Activated CD4-positive, alpha-beta memory T cell treated with anti-CD3 and anti-CD28 coated beads for 36 hours (primary cell): ENCODE results near the gene ZSWIM5. TPM values are rescaled to one million over a fixed set of nuclear protein-coding genes. Genes with fewer than 3 reads are reported as not detected.

Experiments used
- CTCF ChIA-PET: fragments of 350-600 bp; sonication (Branson Sonifier 250); formaldehyde crosslinking; loops from one replicate; lab custom pipeline; 2021; ENCODE audit warnings: antibody characterized with exemption, inconsistent platforms; lab: Charles Lee
- POLR2A ChIA-PET: fragments of 350-600 bp; sonication (Branson Sonifier 250); formaldehyde crosslinking; loops from one replicate; lab custom pipeline; 2021; ENCODE audit warnings: antibody characterized with exemption; lab: Charles Lee
- DNase-seq: peaks from one replicate; pipeline ENCODE4 v3.0.0-alpha.2; 2020
- H3K27ac Mint-ChIP-seq: one replicate; pipeline ENCODE4 v1.8.0; 2021; ENCODE audit warnings: mixed read lengths
- H3K27me3 Mint-ChIP-seq: one replicate; pipeline ENCODE4 v1.8.0; 2021; ENCODE audit warnings: mixed read lengths
- H3K36me3 Mint-ChIP-seq: one replicate; pipeline ENCODE4 v1.8.0; 2021; ENCODE audit warnings: mixed read lengths
- H3K4me1 Mint-ChIP-seq: one replicate; pipeline ENCODE4 v1.8.0; 2021; ENCODE audit warnings: low read depth, mixed read lengths
- H3K4me3 Mint-ChIP-seq: one replicate; pipeline ENCODE4 v1.8.0; 2021; ENCODE audit warnings: mild to moderate bottlenecking, mixed read lengths
- H3K9me3 Mint-ChIP-seq: one replicate; pipeline ENCODE4 v1.8.0; 2021; ENCODE audit warnings: mixed read lengths
- intact Hi-C: fragments of 100-400 bp; cut with micrococcal nuclease; formaldehyde crosslinking; loops from one replicate; pipeline ENCODE4 v1.15.1; 2023
- total RNA-seq, 2 experiments: library from RNA; stranded (reverse); gene quantifications; one replicate each; pipeline ENCODE4 v1.2.3, GENCODE V29; 2021

Gene ZSWIM5
- total RNA-seq, 2 experiments from 2014 or later, result 0.51 to 0.59 TPM

DNA sequence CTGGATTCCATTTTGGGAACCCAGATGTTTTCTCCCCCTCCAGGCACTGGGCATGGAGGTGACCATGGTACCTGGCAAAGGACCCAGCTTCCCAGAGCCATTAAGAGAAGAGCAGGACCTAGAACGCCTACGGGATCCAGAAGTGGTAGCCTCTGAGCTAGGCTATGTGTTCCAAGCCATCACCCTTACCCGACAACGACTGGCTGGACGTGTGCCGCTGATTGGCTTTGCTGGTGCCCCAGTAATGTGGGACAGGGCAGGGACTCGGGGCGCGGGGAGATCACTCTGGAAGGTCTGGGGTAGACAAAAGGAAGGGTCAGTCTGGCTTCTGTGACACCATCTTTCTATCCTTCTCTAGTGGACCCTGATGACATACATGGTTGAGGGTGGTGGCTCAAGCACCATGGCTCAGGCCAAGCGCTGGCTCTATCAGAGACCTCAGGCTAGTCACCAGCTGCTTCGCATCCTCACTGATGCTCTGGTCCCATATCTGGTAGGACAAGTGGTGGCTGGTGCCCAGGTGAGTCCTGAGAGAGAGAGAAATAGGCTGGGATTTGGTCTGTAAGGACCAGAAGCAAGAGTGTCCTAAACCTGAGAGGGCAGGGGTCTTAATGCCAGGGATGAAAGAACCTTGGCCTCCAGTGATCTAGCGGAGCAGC lies 192.7 kb downstream of the ZSWIM5 start:
- CTCF ChIA-PET, result interaction anchor here (0.6 to 5.7 kb wide), 24 partner anchors 14 to 506 kb away, joined by 3 to 259 read pairs (median 5); partner anchors contain the start of genes EIF2B3, MUTYH, TESK2 and TOE1
- Mint-ChIP-seq H3K4me3 (peak overlapping the region; percentile 25), H3K27ac (no peak overlapping the region), H3K36me3 (peaks cover 11% of the 10 kb centered on the region), H3K27me3 (no peaks in the 10 kb centered on the region), H3K9me3 (no peaks in the 10 kb centered on the region), H3K4me1 (peaks cover 44% of the 10 kb centered on the region)
- intact Hi-C loops, result loop anchor here (1.0 to 10.0 kb wide), 8 partner anchors 177 to 739 kb away; partner anchors contain the start of genes ARMH1, BTBD19, DYNLT4 and IPP
- DNase-seq, result no peak
- POLR2A ChIA-PET, result interaction anchor here (1.0 to 1.7 kb wide), 4 partner anchors 17 to 292 kb away, joined by 3 to 8 read pairs (median 4); no protein-coding TSS in a partner anchor

DNA sequence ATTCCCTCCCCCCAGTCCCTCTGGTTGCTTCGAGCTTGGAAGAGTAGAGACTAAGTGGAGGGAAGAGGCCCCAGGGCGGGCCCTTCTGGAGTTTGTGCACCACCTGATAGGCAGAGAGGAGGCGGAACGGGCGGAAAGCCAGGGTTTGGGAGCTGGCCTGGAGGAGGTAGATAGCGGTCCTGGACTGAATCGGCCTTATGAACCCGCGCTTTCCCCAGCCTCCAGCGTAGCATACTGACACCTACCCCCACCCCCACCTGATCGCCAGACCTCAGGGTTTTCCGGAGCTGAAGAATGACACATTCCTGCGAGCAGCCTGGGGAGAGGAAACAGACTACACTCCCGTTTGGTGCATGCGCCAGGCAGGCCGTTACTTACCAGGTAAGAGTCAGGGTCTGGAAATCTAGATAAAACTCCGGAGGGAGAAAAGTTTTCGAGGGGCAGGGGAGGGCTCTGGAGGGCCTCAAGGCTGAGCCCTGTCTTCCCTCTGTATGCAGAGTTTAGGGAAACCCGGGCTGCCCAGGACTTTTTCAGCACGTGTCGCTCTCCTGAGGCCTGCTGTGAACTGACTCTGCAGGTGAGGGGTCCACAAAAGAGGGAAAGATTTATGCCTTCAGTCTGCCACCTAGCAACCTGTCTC lies 193.6 kb downstream of the ZSWIM5 start:
- peak overlapping the region; percentile 92 for H3K27ac Mint-ChIP-seq
- ChIA-PET CTCF (interaction anchor here (0.6 to 5.7 kb wide), 12 partner anchors 88 to 480 kb away, joined by 3 to 259 read pairs (median 6); partner anchors contain the start of genes HPDL, MUTYH, PLK3 and TESK2), POLR2A (interaction anchor here (0.8 to 4.5 kb wide), 12 partner anchors 16 to 509 kb away, joined by 3 to 41 read pairs (median 14); partner anchors contain the start of genes CCDC163, EIF2B3, MMACHC and MUTYH)
- peaks cover 41% of the 10 kb centered on the region for H3K4me1 Mint-ChIP-seq
- no peaks in the 10 kb centered on the region for H3K27me3 Mint-ChIP-seq
- H3K36me3 Mint-ChIP-seq, result peaks cover 13% of the 10 kb centered on the region
- no peaks in the 10 kb centered on the region for H3K9me3 Mint-ChIP-seq
- H3K4me3 Mint-ChIP-seq, result peak overlapping the region; percentile 82
- DNase-seq, result peak; percentile 63
- intact Hi-C loops, result loop anchor here (1.0 to 10.0 kb wide), 9 partner anchors 26 to 740 kb away; partner anchors contain the start of genes ARMH1, BTBD19, DYNLT4 and EIF2B3

DNA sequence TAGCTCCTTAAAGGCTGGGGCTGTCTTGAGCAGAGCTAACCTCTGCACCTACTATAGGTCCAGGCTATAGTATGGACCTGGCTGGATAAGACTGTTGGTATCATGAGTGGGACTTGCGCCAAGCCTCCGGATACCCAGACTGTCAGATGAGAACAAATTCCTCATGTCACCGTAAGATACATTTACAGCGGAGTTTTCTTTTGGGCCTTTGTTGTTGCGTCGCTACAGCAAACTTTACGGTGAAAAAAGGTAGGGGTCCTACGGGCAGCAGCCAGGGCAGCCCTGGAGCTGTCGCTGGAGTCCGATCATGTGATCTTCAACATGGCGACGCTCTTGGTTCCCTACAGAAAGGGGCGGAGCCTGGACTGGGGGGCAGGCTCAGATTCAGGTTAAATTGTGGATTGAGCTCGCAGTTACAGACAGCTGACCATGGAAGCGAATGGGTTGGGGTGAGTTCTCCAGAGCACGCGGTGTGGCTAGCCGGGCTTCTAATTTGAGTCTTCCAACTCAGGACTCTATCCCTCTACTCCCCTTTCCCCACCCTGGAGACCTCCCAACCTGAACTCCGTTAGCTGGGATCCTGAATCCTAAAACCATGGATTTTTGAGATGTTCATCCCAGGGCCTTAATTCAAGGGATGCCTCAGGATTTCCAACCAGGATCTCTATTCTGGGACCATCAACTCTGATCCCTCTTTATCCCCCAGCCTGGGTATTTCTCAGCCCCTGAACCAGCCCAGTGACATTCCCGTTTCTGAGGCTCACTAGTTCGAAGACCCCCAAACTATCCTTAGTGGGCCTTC lies 194.4 kb downstream of the ZSWIM5 start, which contains the start of gene UROD:
UROD (plus strand) TSS at position 418 of the 802 bp plus-strand sequence; CDS start at position 430, 12 bp downstream.
- H3K9me3 Mint-ChIP-seq, result no peaks in the 10 kb centered on the region
- peak within 1 kb of the TSS; percentile 92 for H3K27ac Mint-ChIP-seq
- CTCF ChIA-PET, result interaction anchor here (0.5 to 5.7 kb wide), 16 partner anchors 25 to 573 kb away, joined by 3 to 259 read pairs (median 6); partner anchors contain the start of genes EIF2B3, HPDL, MUTYH and PLK3
- H3K36me3 Mint-ChIP-seq, result peaks cover 14% of the 10 kb centered on the region
- peaks cover 41% of the 10 kb centered on the region for H3K4me1 Mint-ChIP-seq
- POLR2A ChIA-PET, result interaction anchor here (0.5 to 4.5 kb wide), 23 partner anchors 15 to 510 kb away, joined by 3 to 41 read pairs (median 7); partner anchors contain the start of genes BTBD19, CCDC163, EIF2B3 and HPDL
- no peaks in the 10 kb centered on the region for H3K27me3 Mint-ChIP-seq
- intact Hi-C loops, result loop anchor here (1.0 to 10.0 kb wide), 9 partner anchors 26 to 740 kb away; partner anchors contain the start of genes ARMH1, BTBD19, DYNLT4 and EIF2B3
- H3K4me3 Mint-ChIP-seq, result peak within 1 kb of the TSS; percentile 82
- peak; percentile 96 for DNase-seq

DNA sequence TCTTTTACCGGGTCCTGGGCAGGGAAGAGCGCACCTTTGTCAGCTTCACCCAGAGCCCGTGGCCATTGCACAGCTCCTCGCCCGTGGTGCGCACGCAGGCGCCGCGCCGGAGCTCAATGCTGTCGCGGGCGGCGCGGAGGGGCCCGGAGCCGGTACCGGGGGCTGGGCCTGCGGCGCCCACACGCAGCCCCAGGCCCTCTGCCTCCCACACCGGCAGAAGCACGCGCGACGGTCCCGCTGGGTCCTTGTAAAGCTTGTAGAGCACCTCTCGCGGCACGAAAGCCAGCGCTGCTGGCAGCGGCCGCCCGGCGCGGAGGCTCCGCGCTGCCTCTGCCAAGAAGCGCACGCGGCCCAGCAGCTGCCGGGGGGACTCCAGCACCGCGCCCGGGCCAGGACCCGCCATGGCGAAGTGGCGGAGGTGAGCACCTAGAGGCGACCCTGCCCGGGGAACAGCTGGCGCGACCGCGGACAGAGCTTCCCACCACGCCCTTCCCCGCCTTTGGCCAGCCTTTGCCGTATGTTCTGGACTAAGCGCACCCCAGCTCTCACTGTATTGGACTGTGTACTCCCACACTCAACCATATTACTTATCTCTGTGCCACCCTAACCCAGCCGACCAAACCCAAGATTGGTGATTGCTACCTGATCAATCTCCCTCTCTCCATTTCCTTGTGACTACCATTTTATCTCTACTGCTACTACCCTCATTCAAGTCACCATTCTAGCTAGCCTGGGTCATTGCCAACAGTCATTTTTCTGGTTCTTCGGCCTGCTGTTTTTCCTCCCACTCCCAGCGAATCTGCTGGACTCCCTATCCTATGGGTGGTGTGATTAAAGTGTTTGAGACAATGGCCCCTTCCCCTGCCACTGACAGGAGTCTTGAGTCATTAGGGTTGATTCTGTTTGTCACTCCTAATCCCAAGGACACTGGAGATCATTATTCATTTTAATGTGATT lies 195.3 kb downstream of the ZSWIM5 start, which contains the start of gene HECTD3:
HECTD3 (minus strand) TSS at position 470 of the 957 bp plus-strand sequence; CDS start at position 403, 67 bp downstream.
- H3K4me1 Mint-ChIP-seq, result peaks cover 41% of the 10 kb centered on the region
- H3K27me3 Mint-ChIP-seq, result no peaks in the 10 kb centered on the region
- ChIA-PET POLR2A (interaction anchor here (0.5 to 4.5 kb wide), 23 partner anchors 9 to 511 kb away, joined by 3 to 41 read pairs (median 7); partner anchors contain the start of genes BTBD19, CCDC163, EIF2B3 and HPDL), CTCF (interaction anchor here (0.5 to 5.7 kb wide), 19 partner anchors 8 to 574 kb away, joined by 3 to 259 read pairs (median 6); partner anchors contain the start of genes EIF2B3, MUTYH, PLK3 and RNU5D-1)
- H3K36me3 Mint-ChIP-seq, result peaks cover 20% of the 10 kb centered on the region
- H3K9me3 Mint-ChIP-seq, result no peaks in the 10 kb centered on the region
- peak within 1 kb of the TSS; percentile 92 for H3K27ac Mint-ChIP-seq
- peak; percentile 80 for DNase-seq
- intact Hi-C loops, result loop anchor here (5.0 to 10.0 kb wide), 3 partner anchors 206 to 741 kb away; partner anchors contain the start of genes ARMH1, BTBD19, DYNLT4 and IPP
- H3K4me3 Mint-ChIP-seq, result peak within 1 kb of the TSS; percentile 82

DNA sequence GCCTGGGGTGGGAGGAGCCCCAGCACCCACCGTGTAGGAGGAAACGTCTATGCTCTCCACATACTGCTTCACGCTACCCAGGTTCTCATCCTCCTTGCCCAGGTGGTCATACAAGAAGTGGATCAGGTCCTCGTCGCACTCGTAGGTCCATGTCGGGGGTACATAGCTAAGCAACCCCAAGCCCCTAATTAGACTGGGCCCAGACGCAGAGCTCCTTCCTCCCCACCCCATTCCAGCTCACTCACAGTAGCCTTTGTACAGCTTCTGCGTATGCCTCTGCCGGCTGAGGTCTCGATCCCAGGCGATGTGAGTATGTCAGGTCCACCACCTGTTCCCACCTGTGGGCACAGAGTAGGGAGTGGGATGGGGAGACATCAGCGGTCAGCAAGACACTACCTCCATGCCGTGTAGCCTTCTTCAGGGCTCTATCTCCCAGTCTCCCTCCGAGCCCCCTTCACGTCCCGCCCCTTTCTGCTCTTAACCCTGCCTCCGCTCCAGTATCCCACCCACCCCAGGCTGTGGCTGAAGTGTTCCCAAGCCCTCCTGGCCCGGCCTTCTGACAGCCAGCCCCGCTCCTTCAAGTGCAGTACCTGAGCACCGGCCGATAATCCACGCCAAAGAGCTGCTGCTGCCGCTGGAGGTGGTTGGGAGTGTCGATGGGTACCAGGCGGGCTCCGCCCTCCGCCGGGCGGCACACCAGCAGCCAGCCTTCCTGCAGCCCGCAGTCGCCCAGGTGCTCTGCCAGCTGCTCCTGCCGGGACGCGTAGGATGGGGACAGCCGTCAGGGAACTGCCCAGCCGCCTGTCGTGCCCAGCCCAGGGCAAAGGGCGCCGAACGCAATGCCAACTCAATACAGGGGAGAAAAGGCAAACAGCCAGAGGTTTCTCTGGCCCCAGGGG lies 196.2 kb downstream of the ZSWIM5 start:
- POLR2A ChIA-PET, result interaction anchor here (1.1 to 4.5 kb wide), 20 partner anchors 8 to 512 kb away, joined by 3 to 41 read pairs (median 8); partner anchors contain the start of genes BTBD19, EIF2B3, HPDL and MUTYH
- peaks cover 41% of the 10 kb centered on the region for H3K4me1 Mint-ChIP-seq
- peak; percentile 49 for DNase-seq
- peak overlapping the region; percentile 47 for H3K27ac Mint-ChIP-seq
- peak overlapping the region; percentile 82 for H3K4me3 Mint-ChIP-seq
- intact Hi-C loops, result loop anchor here (5.0 to 10.0 kb wide), 3 partner anchors 205 to 742 kb away; partner anchors contain the start of genes ARMH1, BTBD19, DYNLT4 and IPP
- CTCF ChIA-PET, result interaction anchor here (0.6 to 5.7 kb wide), 15 partner anchors 9 to 482 kb away, joined by 3 to 259 read pairs (median 7); partner anchors contain the start of genes EIF2B3, MUTYH, PLK3 and RNU5D-1
- no peaks in the 10 kb centered on the region for H3K9me3 Mint-ChIP-seq
- no peaks in the 10 kb centered on the region for H3K27me3 Mint-ChIP-seq
- peaks cover 24% of the 10 kb centered on the region for H3K36me3 Mint-ChIP-seq

GRCh38 chr1:45009296-45009865 lies 197.0 kb downstream of the ZSWIM5 start:
- Mint-ChIP-seq H3K4me3 (peak overlapping the region; percentile 82), H3K4me1 (peaks cover 38% of the 10 kb centered on the region), H3K36me3 (peaks cover 21% of the 10 kb centered on the region), H3K9me3 (no peaks in the 10 kb centered on the region), H3K27ac (no peak overlapping the region), H3K27me3 (no peaks in the 10 kb centered on the region)
- DNase-seq, result no peak
- ChIA-PET POLR2A (interaction anchor here (4.5 kb wide), 1 partner anchor 293 kb away, joined by 41 read pairs; no protein-coding TSS in a partner anchor), CTCF (interaction anchor here (1.1 to 5.7 kb wide), 4 partner anchors 10 to 293 kb away, joined by 3 to 259 read pairs (median 14); partner anchors contain the start of gene PLK3)
- intact Hi-C loops, result no loop called here

DNA sequence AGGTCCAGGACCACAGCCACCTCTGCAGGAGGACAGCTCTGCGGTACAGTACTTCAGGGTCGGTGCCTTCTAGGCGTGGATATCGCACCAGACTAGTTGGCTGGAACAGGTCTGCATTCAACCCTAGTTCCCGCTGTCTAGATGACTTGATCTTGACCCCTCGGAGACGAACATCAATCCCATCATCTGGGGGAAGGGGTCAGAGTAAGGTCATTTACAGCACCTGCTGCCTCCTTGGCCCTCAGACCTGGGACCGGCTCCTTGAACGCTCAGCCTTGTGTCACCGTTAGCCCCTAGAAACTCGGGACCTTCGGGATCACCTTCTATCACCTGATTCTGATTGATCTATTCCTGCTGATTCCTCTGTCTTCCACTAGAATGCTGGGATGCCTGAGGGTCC lies 197.9 kb downstream of the ZSWIM5 start:
- CTCF ChIA-PET, result interaction anchor here (0.8 kb wide), 1 partner anchor 10 kb away, joined by 3 read pairs; no protein-coding TSS in a partner anchor
- Mint-ChIP-seq H3K9me3 (no peaks in the 10 kb centered on the region), H3K36me3 (peaks cover 21% of the 10 kb centered on the region), H3K4me3 (no peak overlapping the region), H3K4me1 (peaks cover 30% of the 10 kb centered on the region), H3K27me3 (no peaks in the 10 kb centered on the region), H3K27ac (no peak overlapping the region)
- intact Hi-C loops, result no loop called here
- POLR2A ChIA-PET, result interaction anchor here (4.5 kb wide), 1 partner anchor 294 kb away, joined by 41 read pairs; no protein-coding TSS in a partner anchor
- DNase-seq, result no peak

GRCh38 chr1:45008076-45008475 lies 198.3 kb downstream of the ZSWIM5 start:
- Mint-ChIP-seq H3K36me3 (peaks cover 23% of the 10 kb centered on the region), H3K4me1 (peaks cover 27% of the 10 kb centered on the region)
- POLR2A ChIA-PET, result no interaction called here

More at GRCh38 chr1:45008076-45008475, 198.3 kb downstream of the ZSWIM5 start:
- Mint-ChIP-seq H3K9me3 (no peaks in the 10 kb centered on the region), H3K27me3 (no peaks in the 10 kb centered on the region), H3K27ac (no peak overlapping the region), H3K4me3 (no peak overlapping the region)
- intact Hi-C loops, result no loop called here
- CTCF ChIA-PET, result interaction anchor here (0.8 kb wide), 1 partner anchor 10 kb away, joined by 3 read pairs; no protein-coding TSS in a partner anchor
- no peak for DNase-seq
